HEK293T (cell line): ENCODE data around the gene CISTR.
A peak's percentile ranks its signal among the peaks of the same experiment; 100 is the strongest.

Source experiments
- CTCF ChIA-PET: fragments of 350-600 bp; formaldehyde crosslinking; extraction: SDS; loops from one replicate; lab custom pipeline; 2021; ENCODE audit warnings: antibody characterized with exemption, inconsistent platforms; lab: Yijun Ruan, JAX
- POLR2A ChIA-PET: fragments of 350-600 bp; formaldehyde crosslinking; extraction: SDS; loops from one replicate; lab custom pipeline; 2020; ENCODE audit warnings: antibody characterized with exemption, inconsistent platforms; lab: Yijun Ruan, JAX
- DNase-seq: peaks from one replicate; pipeline ENCODE4 v3.0.0; 2012; ENCODE audit warnings: mixed read lengths; ENCODE audit errors: extremely low spot score
- ARNT ChIP-seq: fragments of 450-650 bp; IDR thresholded peaks from 2 replicates; pipeline ENCODE4 v1.6.1; 2017; ENCODE audit warnings: mild to moderate bottlenecking
- BHLHE40 ChIP-seq: fragments of 450-650 bp; IDR thresholded peaks from 2 replicates; pipeline ENCODE4 v1.6.1; 2016; ENCODE audit warnings: mild to moderate bottlenecking, moderate library complexity, borderline replicate concordance
- CTBP1 ChIP-seq: fragments of 450-650 bp; IDR thresholded peaks from 2 replicates; pipeline ENCODE4 v1.6.1; 2016; ENCODE audit warnings: borderline replicate concordance
- ELF4 ChIP-seq: fragments of 450-650 bp; IDR thresholded peaks from 2 replicates; pipeline ENCODE4 v1.6.1; 2017; ENCODE audit warnings: antibody characterized with exemption
- FOXA1 ChIP-seq: fragments of 450-650 bp; IDR thresholded peaks from 2 replicates; pipeline ENCODE4 v1.6.1; 2016; ENCODE audit warnings: mild to moderate bottlenecking
- FOXK2 ChIP-seq: fragments of 450-650 bp; IDR thresholded peaks from 2 replicates; pipeline ENCODE4 v1.6.1; 2016; ENCODE audit warnings: mild to moderate bottlenecking
- FOXM1 ChIP-seq: fragments of 450-650 bp; IDR thresholded peaks from 2 replicates; pipeline ENCODE4 v1.6.1; 2017; ENCODE audit warnings: mild to moderate bottlenecking, borderline replicate concordance
- HDGF ChIP-seq: fragments of 450-650 bp; IDR thresholded peaks from 2 replicates; pipeline ENCODE4 v1.6.1; 2017; ENCODE audit warnings: antibody characterized with exemption, borderline replicate concordance
- L3MBTL2 ChIP-seq: fragments of 450-650 bp; conservative IDR thresholded peaks from 2 replicates; pipeline ENCODE4 v1.6.1; 2016; ENCODE audit warnings: mild to moderate bottlenecking
- LEF1 ChIP-seq: fragments of 450-650 bp; IDR thresholded peaks from 2 replicates; pipeline ENCODE4 v1.6.1; 2017; ENCODE audit warnings: mild to moderate bottlenecking, borderline replicate concordance
- NFRKB ChIP-seq: fragments of 450-650 bp; IDR thresholded peaks from 2 replicates; pipeline ENCODE4 v1.6.1; 2016; ENCODE audit warnings: mild to moderate bottlenecking, moderate library complexity
- PKNOX1 ChIP-seq: fragments of 450-650 bp; IDR thresholded peaks from 2 replicates; pipeline ENCODE4 v1.6.1; 2016
- SP1 ChIP-seq: fragments of 450-650 bp; IDR thresholded peaks from 2 replicates; pipeline ENCODE4 v1.6.1; 2017
- SUZ12 ChIP-seq: fragments of 450-650 bp; IDR thresholded peaks from 2 replicates; pipeline ENCODE4 v1.6.1; 2016; ENCODE audit warnings: mild to moderate bottlenecking
- TARDBP ChIP-seq: fragments of 450-650 bp; IDR thresholded peaks from 2 replicates; pipeline ENCODE4 v1.6.1; 2016
- ZNF384 ChIP-seq: fragments of 450-650 bp; IDR thresholded peaks from 2 replicates; pipeline ENCODE4 v1.6.1; 2016

Gene CISTR

GRCh38 chr12:53733051-53733806 lies 18.6 kb downstream of the CISTR start:
- ChIA-PET CTCF (interaction anchor here (0.6 to 4.3 kb wide), 7 partner anchors 11 to 31 kb away, joined by 3 to 25 read pairs (median 4); partner anchors contain the start of gene CISTR), POLR2A (interaction anchor here (0.5 to 1.1 kb wide), 3 partner anchors 10 to 31 kb away, joined by 3 read pairs; partner anchors contain the start of gene CISTR)

DNA sequence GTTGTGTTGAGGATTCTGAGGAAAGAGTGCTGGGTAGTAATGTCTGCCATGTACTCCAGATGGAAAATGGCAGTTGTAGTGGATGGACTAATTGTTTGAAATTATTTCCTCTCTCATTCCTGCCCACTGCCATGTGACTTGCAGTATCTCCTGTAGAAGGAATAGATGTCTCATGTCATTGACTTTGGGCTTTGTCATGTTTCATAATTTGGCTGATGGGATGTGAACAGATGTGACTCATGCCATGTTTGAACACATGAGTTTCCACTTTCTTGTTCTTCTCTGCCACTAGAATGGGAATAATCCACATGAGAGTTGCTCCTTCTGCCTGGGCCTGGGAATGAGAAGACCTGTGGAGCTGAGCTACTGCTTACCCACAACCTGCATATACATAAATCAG lies 22.1 kb downstream of the CISTR start:
- no peak for DNase-seq
- POLR2A ChIA-PET: interaction anchor here (1.2 kb wide), 1 partner anchor 229 kb away, joined by 5 read pairs; the partner anchor contains the start of gene TARBP2
- TF ChIP-seq ARNT (no peak), PKNOX1 (no peak), SUZ12 (no peak), SP1 (no peak), CTBP1 (no peak), FOXM1 (no peak), HDGF (no peak), NFRKB (no peak), FOXK2 (no peak), ZNF384 (no peak)
- CTCF ChIA-PET: interaction anchor here (2.2 kb wide), 1 partner anchor 17 kb away, joined by 10 read pairs; no protein-coding TSS in a partner anchor

More at GRCh38 chr12:53733051-53733806, 18.6 kb downstream of the CISTR start:
- TF ChIP-seq FOXA1: no peak
- no peak for TF ChIP-seq TARDBP
- no peak for TF ChIP-seq ZNF384
- no peak for TF ChIP-seq LEF1
- no peak for TF ChIP-seq ARNT
- no peak for TF ChIP-seq SUZ12
- TF ChIP-seq NFRKB: no peak
- TF ChIP-seq PKNOX1: no peak
- TF ChIP-seq FOXK2: no peak
- no peak for TF ChIP-seq L3MBTL2
- no peak for TF ChIP-seq BHLHE40
- TF ChIP-seq FOXM1: no peak
- TF ChIP-seq CTBP1: no peak
- TF ChIP-seq HDGF: no peak
- no peak for TF ChIP-seq ELF4
- no peak for TF ChIP-seq SP1
- DNase-seq: no peak

GRCh38 chr12:53728206-53728605 lies 23.6 kb downstream of the CISTR start:
- CTCF ChIA-PET: interaction anchor here (1.0 to 2.2 kb wide), 2 partner anchors 16 to 18 kb away, joined by 3 to 10 read pairs; no protein-coding TSS in a partner anchor
- no peak for DNase-seq
- POLR2A ChIA-PET: interaction anchor here (0.9 to 2.0 kb wide), 7 partner anchors 9 to 29 kb away, joined by 3 to 7 read pairs (median 3); no protein-coding TSS in a partner anchor
- no peak for TF ChIP-seq SUZ12
- no peak for TF ChIP-seq CTBP1
- TF ChIP-seq L3MBTL2: no peak
- TF ChIP-seq HDGF: no peak

DNA sequence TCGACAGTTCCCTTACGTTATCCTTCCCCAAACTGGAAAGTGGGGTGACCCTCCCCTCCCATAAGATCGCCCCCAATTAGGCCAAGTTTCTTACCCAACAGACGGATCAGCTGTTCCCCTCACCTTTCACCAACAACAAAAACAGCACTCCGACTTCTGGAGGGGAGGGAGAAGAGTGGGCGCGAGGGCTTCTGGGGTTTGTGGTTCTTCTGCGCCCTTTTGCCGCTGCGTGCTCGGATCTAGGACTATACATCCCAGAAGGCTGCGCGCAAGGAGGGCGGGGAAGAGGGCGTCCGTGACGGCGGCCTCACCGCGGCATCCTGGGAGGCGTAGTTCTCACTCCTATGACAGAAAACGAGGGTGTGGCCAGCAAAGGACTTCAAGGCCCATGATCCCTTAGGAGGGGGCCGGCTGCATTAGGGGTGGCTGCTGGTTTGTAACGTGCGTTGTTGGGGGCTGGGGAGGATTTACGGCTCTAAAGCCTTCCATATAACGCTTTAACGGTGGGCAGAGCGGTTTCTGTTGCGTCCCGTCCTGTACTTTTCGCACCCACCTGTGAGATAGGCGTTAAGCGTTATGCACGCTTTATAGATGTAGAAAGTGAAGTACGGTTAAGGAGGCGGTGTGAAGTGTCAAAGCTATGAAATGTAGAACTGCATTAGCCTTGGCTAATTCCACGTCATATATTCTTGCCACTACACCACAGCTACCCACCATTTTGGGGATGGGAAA lies 24.3 kb downstream of the CISTR start, which contains the start of gene CALCOCO1:
Gene CALCOCO1, minus strand, starts transcription at position 143 of the 732 bp plus-strand sequence. CDS start 2,210 bp downstream, outside the sequence.
- peak; percentile 97 for DNase-seq
- TF ChIP-seq ARNT (no peak), SP1 (no peak), ELF4 (peak; percentile 84; the same call in 1 of the 2 replicates), LEF1 (no peak), CTBP1 (no peak), FOXK2 (peak; percentile 52; the same call in 1 of the 2 replicates), L3MBTL2 (peak; percentile 58), SUZ12 (peak; percentile 94), ZNF384 (no peak), TARDBP (no peak), FOXA1 (no peak), FOXM1 (no peak), HDGF (peak; percentile 95), NFRKB (no peak), PKNOX1 (peak; percentile 74)
- ChIA-PET CTCF (interaction anchor here (1.0 to 2.2 kb wide), 2 partner anchors 17 to 19 kb away, joined by 3 to 10 read pairs; no protein-coding TSS in a partner anchor), POLR2A (interaction anchor here (0.9 to 2.0 kb wide), 7 partner anchors 9 to 28 kb away, joined by 3 to 7 read pairs (median 3); no protein-coding TSS in a partner anchor)

GRCh38 chr12:53726946-53727309 lies 24.9 kb downstream of the CISTR start:
- POLR2A ChIA-PET: interaction anchor here (0.7 kb wide), 1 partner anchor 51 kb away, joined by 3 read pairs; no protein-coding TSS in a partner anchor
- DNase-seq: no peak
- CTCF ChIA-PET: no interaction called here
- TF ChIP-seq CTBP1 (no peak), LEF1 (no peak), FOXM1 (no peak), PKNOX1 (no peak)
